GM11168 (cell line): Measurements from ENCODE around the gene B4GALT3.

Experiments
- in situ Hi-C: fragments of 300-500 bp; cut with MboI; formaldehyde crosslinking; loops from one replicate; pipeline ENCODE4 v1.12.0; 2022; ENCODE audit warnings: low sequenced_read_pairs; ENCODE audit not compliant: unreplicated experiment

The B4GALT3 gene

DNA sequence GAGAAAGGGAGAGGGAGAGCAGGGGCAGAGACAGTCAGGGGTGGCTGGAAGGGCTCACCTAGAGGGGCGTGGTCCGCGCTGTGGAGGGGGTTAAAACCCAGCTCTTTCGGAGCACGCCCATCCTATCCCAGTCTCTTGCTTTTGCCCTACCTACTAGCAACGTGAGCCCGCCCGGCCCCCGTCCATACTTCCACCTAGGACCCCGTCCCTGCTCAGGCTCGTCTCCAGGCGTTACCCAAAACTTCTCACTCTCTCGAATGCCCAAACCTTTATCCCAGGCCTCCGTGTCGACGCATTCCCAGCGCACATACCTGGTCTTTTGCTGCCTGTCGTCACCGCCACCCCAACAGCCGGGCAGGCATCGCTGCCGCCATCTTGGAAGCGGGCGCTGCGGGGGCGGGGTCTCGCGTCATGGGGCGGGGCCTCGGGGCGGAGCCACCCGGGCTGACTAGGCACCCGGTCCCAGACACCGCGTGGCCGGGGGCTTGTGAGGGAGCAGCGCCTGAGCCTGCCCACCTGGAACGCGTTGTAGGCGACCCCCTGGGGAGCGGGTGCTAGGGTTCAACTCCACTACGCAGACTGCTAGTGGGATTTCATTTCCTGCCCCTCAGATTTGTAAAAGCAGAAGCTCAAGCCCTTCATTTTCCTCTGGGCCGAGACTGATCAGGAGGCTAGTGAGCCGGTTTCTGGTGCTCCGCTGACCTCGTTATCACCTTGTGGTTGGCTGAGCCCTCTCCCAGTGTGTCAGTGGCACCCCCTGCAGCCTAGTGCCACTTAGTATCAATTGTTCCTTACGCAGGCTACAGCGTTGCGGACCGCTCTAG, at the start of gene B4GALT3:
Gene B4GALT3 (minus strand): TSS at position 396 of the 824 bp plus-strand sequence. CDS start 1,447 bp downstream, outside the sequence.
- in situ Hi-C loops: no loop called here

DNA sequence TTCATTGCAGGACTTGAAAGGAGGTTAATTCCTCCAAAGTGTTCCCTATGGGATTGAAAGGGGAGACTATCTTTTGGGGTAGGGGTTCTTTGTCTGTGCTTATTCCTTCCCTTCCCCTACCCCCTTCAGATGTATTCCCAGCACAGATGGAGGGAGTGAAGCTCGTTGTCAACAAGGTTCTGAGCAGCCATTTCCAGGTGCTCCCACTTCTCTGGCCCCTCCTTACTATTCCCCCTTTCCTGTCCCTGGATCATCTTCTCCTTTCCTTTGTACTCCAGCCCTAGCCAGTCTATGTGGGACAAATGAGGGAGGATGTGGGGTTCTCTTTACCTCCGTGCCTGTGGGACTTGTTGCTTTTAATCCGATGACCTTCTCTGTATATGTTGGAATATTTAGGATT, 49.5 kb upstream of the B4GALT3 start:
- in situ Hi-C loops: loop anchor here (5.0 to 10.0 kb wide), 2 partner anchors 66 to 148 kb away; no protein-coding TSS in a partner anchor

GRCh38 chr1:161226320-161226711, 49.0 kb upstream of the B4GALT3 start:
- in situ Hi-C loops: loop anchor here (5.0 to 10.0 kb wide), 2 partner anchors 66 to 148 kb away; no protein-coding TSS in a partner anchor

- in situ Hi-C loops: loop anchor here (5.0 to 10.0 kb wide), 2 partner anchors 67 to 149 kb away; no protein-coding TSS in a partner anchor
Observed at GRCh38 chr1:161225534-161226319, 48.4 kb upstream of the B4GALT3 start, which contains the start of gene TOMM40L. Gene TOMM40L (plus strand): TSS chr1:161226060. CDS start chr1:161226490, 430 bp downstream.

- in situ Hi-C loops: loop anchor here (5.0 to 10.0 kb wide), 2 partner anchors 67 to 150 kb away; no protein-coding TSS in a partner anchor
Observed at GRCh38 chr1:161225178-161225533, 47.8 kb upstream of the B4GALT3 start.

DNA sequence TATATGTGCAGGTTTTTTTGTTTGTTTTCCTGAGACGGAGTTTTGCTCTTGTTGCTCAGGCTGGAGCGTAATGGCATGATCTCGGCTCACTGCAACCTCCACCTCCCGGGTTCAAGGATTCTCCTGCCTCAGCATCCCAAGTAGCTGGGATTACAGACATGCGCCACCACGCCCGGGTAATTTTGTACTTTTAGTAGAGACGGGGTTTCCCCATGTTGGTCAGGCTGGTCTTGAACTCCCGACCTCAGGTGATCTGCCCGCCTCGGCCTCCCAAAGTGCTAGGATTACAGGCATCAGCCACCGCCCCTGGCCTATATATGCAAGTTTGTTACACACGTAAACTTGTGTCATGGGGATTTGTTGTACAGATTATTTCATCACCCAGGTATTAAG, 47.4 kb upstream of the B4GALT3 start:
- in situ Hi-C loops: loop anchor here (5.0 to 10.0 kb wide), 2 partner anchors 68 to 150 kb away; no protein-coding TSS in a partner anchor

DNA sequence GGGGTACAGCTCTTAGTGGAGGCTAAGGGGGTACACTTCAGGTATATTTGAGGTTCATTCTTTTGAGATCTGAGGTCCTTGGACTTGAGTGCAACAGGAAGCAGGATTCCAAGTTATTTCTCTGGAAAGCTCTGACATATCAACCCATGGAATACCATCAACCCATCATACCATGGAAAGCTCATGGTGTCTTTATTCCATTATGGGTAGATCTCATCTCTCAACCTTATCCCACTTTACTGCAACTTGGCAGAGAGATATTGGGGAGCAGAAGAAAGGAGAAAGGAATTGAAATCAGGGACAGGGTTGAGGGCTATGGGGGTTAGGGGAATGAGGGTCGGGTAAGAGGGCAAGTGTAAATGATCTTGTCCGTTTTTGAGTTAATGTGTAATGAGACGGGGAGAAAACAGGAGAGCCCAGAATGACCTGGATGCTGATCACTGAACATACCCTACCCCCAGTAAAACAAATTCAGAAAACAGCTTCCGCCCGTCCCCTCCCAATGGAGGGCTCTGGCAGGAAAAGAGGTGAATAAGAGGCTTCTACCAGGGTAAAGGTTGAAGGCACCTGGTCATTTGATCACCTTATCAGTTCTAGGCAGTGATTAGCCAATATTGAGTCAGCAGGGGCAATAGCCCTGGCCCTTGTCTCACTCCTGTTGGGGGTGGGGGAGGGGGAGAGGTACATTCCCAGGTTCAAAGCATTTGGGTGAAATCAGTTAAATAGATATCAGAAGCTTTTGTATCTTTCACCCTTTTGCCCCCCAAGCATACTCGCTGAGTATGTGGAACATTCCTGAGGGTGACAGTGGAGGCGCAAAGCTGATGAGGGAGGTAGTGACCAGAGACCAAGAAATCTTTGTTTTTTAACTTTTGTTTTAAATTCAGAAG, 46.7 kb upstream of the B4GALT3 start:
- in situ Hi-C loops: loop anchor here (10.0 kb wide), 1 partner anchor 151 kb away; no protein-coding TSS in a partner anchor

- in situ Hi-C loops: loop anchor here (10.0 kb wide), 1 partner anchor 152 kb away; no protein-coding TSS in a partner anchor
Observed at GRCh38 chr1:161222175-161223019, 45.1 kb upstream of the B4GALT3 start.

DNA sequence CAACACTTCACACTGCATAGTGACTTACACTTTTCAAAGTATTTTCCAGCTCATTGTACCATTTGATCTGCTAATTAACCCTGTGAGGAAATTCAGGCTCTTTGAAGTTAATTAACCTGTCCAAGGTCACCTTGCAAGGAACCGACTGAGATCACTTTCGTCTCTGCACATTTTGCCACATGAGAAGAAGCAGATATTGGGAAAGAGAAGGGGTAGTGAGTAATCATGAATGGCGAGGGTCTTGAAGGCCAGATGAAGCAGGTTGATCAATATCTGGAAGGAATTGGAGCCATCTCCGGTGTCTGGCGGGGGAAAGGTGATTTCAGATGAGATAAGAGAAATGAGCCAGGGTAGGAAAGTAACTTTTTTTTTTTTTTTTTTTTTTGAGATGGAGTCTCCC, 42.7 kb upstream of the B4GALT3 start:
- in situ Hi-C loops: loop anchor here (10.0 kb wide), 1 partner anchor 155 kb away; no protein-coding TSS in a partner anchor

- in situ Hi-C loops: no loop called here
Observed at GRCh38 chr1:161219078-161219892, 42.0 kb upstream of the B4GALT3 start.

GRCh38 chr1:161218301-161219077, 41.2 kb upstream of the B4GALT3 start:
- in situ Hi-C loops: no loop called here

- in situ Hi-C loops: no loop called here
Observed at GRCh38 chr1:161217831-161218230, 40.5 kb upstream of the B4GALT3 start.

GRCh38 chr1:161216945-161217712, 39.8 kb upstream of the B4GALT3 start:
- in situ Hi-C loops: no loop called here

GRCh38 chr1:161215076-161215475, 37.8 kb upstream of the B4GALT3 start, which contains the start of gene FCER1G:
Gene FCER1G (plus strand): TSS chr1:161215295. CDS start chr1:161215322, 27 bp downstream.
- in situ Hi-C loops: no loop called here

- in situ Hi-C loops: no loop called here
Observed at GRCh38 chr1:161214369-161214768, 37.1 kb upstream of the B4GALT3 start.

- in situ Hi-C loops: no loop called here
Observed at GRCh38 chr1:161209790-161210409, 32.6 kb upstream of the B4GALT3 start.
